Measurements from ENCODE around the gene CABLES1. TPM values are rescaled to one million over a fixed set of nuclear protein-coding genes. Genes with fewer than 3 reads are reported as not detected.
A peak's percentile ranks its signal among the peaks of the same experiment; 100 is the strongest.

Gene CABLES1
- total and polyA plus RNA-seq, 2 donors from 2014 or later, result 7.6 to 40.5 TPM

GRCh38 chr18:23194997-23195957 is 60.0 kb downstream of the CABLES1 start:
- Histone ChIP-seq H3K4me1 (ENCODE audit: control insufficient read depth in 2 of 3, insufficient read depth in 2 of 3, low read depth in 1 of 3, low read length in 3 of 3) (peaks cover 15 to 28% (median 24%) of the 10 kb centered on the region in 3 donors), H3K36me3 (ENCODE audit: control insufficient read depth in 2 of 3, insufficient read depth in 3 of 3, low read length in 3 of 3) (peaks cover 0 to 15% (median 0%) of the 10 kb centered on the region in 3 donors), H3K27ac (ENCODE audit: low read depth in 2 of 2, low read length in 2 of 2) (peak overlapping the region in 1 of 2 donors; percentile 17), H3K9me3 (ENCODE audit: control insufficient read depth in 2 of 3, insufficient read depth in 1 of 3, low read length in 3 of 3) (no peaks in the 10 kb centered on the region), H3K4me3 (ENCODE audit: low read length in 3 of 3) (no peak overlapping the region), H3K27me3 (ENCODE audit: control insufficient read depth, insufficient read depth, low read length) (no peaks in the 10 kb centered on the region), H3K9ac (ENCODE audit: low read length in 3 of 3) (no peak overlapping the region)
- no peak for FAIRE-seq
- no peak for TF ChIP-seq CTCF (IDR thresholded peaks at IDR 0.05; ENCODE audit: borderline replicate concordance, extremely low read depth, insufficient read depth)
- intact Hi-C loops (cut with DNase I), result no loop called here
- DNase-seq, result peak in 1 of 5 donors; percentile 73

GRCh38 chr18:23196119-23197007 is 61.1 kb downstream of the CABLES1 start:
- no peak overlapping the region for H3K4me3 ChIP-seq (ENCODE audit: low read length in 3 of 3)
- peak; percentile 6 to 94 (median 85) for DNase-seq
- H3K36me3 ChIP-seq (ENCODE audit: control insufficient read depth in 2 of 3, insufficient read depth in 3 of 3, low read length in 3 of 3), result peaks cover 0 to 15% (median 0%) of the 10 kb centered on the region in 3 donors
- no peak overlapping the region for H3K27ac ChIP-seq (ENCODE audit: low read depth in 2 of 2, low read length in 2 of 2)
- TF ChIP-seq CTCF (IDR thresholded peaks at IDR 0.05; ENCODE audit: borderline replicate concordance, extremely low read depth, insufficient read depth), result no peak
- FAIRE-seq, result no peak
- no peak overlapping the region for H3K9ac ChIP-seq (ENCODE audit: low read length in 3 of 3)
- peaks cover 15 to 23% (median 23%) of the 10 kb centered on the region in 3 donors for H3K4me1 ChIP-seq (ENCODE audit: control insufficient read depth in 2 of 3, insufficient read depth in 2 of 3, low read depth in 1 of 3, low read length in 3 of 3)
- no peaks in the 10 kb centered on the region for H3K27me3 ChIP-seq (ENCODE audit: control insufficient read depth, insufficient read depth, low read length)
- H3K9me3 ChIP-seq (ENCODE audit: control insufficient read depth in 2 of 3, insufficient read depth in 1 of 3, low read length in 3 of 3), result no peaks in the 10 kb centered on the region
- intact Hi-C loops (cut with DNase I), result no loop called here

DNA sequence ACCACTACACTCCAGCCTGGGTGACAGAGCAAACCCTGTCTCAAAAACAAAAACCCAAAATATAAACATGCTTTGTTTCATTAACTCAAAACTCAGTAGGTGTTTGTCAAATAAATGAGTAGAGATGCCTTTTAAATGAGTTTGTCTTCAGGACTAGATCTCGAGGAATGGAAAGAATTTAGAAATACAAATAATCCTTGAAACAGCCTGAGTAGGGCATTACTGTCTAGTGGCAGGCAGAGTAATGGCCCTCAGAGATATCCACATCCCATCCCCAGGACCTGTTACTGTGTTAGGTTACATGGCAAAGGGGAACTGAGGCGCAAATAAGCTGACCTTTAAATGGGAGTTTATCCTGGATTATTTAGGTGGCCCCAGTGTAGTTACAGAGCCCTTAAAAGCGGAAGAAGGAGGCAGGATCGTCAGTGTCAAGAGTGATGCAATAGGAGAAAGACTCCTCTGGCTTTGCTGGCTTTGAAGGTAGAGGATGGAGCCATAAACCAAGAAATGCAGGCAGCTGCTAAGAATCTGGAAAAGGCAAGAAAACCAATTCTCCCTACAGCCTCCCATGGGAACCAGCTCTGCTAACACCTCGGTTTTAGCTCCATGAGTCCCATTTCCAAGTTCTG is 63.0 kb downstream of the CABLES1 start:
- Histone ChIP-seq H3K9me3 (ENCODE audit: control insufficient read depth in 2 of 3, insufficient read depth in 1 of 3, low read length in 3 of 3) (no peaks in the 10 kb centered on the region), H3K27ac (ENCODE audit: low read depth in 2 of 2, low read length in 2 of 2) (no peak overlapping the region), H3K4me3 (ENCODE audit: low read length in 3 of 3) (no peak overlapping the region), H3K27me3 (ENCODE audit: control insufficient read depth, insufficient read depth, low read length) (no peaks in the 10 kb centered on the region), H3K4me1 (ENCODE audit: control insufficient read depth in 2 of 3, insufficient read depth in 2 of 3, low read depth in 1 of 3, low read length in 3 of 3) (peaks cover 12 to 13% (median 12%) of the 10 kb centered on the region in 3 donors), H3K36me3 (ENCODE audit: control insufficient read depth in 2 of 3, insufficient read depth in 3 of 3, low read length in 3 of 3) (peaks cover 0 to 15% (median 0%) of the 10 kb centered on the region in 3 donors), H3K9ac (ENCODE audit: low read length in 3 of 3) (no peak overlapping the region)
- intact Hi-C loops (cut with DNase I), result no loop called here
- DNase-seq, result no peak
- no peak for TF ChIP-seq CTCF (IDR thresholded peaks at IDR 0.05; ENCODE audit: borderline replicate concordance, extremely low read depth, insufficient read depth)
- no peak for FAIRE-seq

All from kidney (tissue), 14 donors.